ENCODE data around the gene PSMA4.

Gene PSMA4

DNA sequence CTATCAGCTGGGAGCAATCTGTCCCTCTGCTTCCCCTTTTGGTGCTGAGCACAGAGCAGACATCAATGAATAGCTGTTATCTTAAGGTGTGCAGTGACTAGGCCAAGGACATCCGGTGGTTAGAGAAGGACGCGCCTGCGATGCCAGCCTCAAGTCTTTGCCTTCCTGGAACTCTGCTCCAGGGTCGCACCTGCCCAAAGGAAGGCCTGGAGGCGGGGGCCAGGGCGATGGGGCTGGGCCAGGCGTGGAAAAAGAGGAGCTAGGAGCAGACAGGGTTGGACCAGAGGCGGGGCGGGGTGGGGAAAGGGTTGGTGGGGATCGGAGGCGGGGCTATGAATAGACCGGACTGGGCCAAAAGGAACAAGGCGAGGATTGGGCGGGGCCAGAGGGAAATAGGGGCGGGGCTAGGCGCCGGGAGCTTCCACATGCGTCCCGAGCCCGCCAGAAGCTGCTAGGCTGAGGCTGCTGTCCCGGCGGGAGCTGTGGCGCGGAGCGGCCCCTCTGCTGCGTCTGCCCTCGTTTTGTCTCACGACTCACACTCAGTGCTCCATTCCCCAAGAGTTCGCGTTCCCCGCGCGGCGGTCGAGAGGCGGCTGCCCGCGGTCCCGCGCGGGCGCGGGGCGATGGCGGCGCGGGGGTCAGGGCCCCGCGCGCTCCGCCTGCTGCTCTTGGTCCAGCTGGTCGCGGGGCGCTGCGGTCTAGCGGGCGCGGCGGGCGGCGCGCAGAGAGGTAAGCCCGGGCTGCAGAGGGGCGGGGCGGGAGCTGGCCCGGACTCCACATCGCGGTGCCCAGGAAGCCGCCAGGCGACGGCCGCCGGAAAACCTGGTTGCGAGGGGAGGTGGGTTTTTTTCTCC lies 25.1 kb downstream of the PSMA4 start, which contains the start of gene CHRNA5:
CHRNA5 (plus strand) TSS at position 424 of the 854 bp plus-strand sequence; CDS start at position 624, 200 bp downstream.
- TF ChIP-seq, protein P1, sequence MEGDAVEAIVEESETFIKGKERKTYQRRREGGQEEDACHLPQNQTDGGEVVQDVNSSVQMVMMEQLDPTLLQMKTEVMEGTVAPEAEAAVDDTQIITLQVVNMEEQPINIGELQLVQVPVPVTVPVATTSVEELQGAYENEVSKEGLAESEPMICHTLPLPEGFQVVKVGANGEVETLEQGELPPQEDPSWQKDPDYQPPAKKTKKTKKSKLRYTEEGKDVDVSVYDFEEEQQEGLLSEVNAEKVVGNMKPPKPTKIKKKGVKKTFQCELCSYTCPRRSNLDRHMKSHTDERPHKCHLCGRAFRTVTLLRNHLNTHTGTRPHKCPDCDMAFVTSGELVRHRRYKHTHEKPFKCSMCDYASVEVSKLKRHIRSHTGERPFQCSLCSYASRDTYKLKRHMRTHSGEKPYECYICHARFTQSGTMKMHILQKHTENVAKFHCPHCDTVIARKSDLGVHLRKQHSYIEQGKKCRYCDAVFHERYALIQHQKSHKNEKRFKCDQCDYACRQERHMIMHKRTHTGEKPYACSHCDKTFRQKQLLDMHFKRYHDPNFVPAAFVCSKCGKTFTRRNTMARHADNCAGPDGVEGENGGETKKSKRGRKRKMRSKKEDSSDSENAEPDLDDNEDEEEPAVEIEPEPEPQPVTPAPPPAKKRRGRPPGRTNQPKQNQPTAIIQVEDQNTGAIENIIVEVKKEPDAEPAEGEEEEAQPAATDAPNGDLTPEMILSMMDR (IDR thresholded peaks at IDR 0.05; ENCODE audit: insufficient read depth, low read depth, low read length, missing control alignments): no peak
- DNase-seq (ENCODE audit: low read depth): peak; percentile 94
- peak within 1 kb of the TSS; percentile 71 for H3K4me3 ChIP-seq (ENCODE audit: low read length)

DNA sequence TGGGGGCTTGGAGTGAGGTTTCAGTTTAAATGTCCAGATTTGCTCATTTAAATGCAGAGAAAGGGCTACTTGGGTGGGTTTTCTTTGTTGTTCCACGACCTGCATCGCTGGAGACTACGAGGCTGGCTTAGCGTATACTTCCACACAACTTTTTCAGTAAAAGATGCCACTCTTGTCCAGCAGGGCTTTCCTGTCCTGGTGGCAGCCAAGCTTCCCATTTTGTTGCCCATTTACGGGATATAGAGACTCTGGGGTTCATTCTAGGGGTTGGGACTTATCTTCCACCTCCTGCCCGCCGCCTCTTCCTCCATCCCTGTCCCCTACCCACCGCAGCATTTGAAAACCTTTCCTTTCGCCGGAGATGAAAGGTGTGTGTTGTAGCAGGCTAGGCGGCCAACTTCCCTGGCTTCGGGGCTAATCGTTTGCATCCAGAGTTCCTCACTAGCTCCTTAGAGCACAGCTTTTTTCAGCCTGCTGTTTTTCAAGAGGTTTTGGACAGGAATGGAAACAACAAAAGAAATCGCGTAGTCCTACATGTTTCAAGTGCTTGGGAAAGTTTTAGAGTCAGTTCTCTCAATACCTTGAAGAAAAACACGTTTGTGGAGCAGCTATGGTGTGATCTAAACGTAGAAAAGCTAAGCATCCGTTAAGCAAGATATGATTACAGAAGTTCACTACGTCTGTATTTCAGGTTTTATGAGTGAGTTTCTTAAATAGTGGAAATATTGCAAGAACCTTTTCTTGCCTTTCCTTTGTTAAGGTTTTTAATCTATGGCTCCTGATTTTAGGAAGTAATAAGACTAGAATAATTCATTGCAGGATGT lies 25.9 kb downstream of the PSMA4 start:
- peak; percentile 30 for DNase-seq (ENCODE audit: low read depth)
- TF ChIP-seq, protein P1 (IDR thresholded peaks at IDR 0.05; ENCODE audit: insufficient read depth, low read depth, low read length, missing control alignments): peak; percentile 40
- H3K4me3 ChIP-seq (ENCODE audit: low read length): peak overlapping the region; percentile 71

DNA sequence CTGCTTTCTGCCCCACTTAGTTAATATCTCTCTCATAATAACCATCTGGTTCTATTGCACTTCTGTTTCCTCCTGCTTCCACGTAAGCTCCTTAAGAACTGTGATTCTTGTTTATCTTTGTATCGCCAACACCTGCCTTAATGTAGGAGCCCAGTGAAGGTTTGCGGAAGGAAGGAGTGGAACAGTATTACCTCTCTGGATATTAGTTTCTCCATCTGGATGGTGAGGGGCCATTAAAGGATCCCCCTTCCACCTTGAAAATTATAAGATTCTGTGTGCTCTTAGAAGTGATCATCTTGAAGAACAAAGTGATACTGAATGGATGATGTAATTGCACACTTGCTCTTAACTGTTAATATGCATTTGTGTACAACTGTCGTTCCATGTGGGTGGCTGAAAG lies 27.3 kb downstream of the PSMA4 start:
- DNase-seq (ENCODE audit: low read depth): no peak
- H3K4me3 ChIP-seq (ENCODE audit: low read length): no peak overlapping the region
- TF ChIP-seq, protein P1 (IDR thresholded peaks at IDR 0.05; ENCODE audit: insufficient read depth, low read depth, low read length, missing control alignments): no peak

DNA sequence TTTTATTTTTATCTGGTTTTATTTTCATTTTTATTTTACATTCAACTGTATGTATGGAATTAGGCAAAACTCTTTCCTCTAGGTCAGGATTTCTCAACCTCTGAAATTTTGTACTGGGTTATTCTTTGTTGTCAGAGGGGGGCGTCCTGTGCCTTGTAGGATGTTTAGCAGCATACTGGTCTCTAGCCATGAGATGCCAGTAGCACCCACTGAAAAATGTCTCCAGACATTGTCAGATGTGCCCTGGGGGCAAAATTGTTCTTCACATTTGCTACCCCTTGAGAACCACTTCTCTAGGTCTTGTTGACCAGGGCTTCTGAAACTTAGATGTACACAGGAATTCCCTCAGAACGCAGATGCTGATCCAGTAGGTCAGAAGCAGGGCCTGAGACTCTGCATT lies 30.5 kb downstream of the PSMA4 start:
- DNase-seq (ENCODE audit: low read depth): no peak
- TF ChIP-seq, protein P1 (IDR thresholded peaks at IDR 0.05; ENCODE audit: insufficient read depth, low read depth, low read length, missing control alignments): no peak
- H3K4me3 ChIP-seq (ENCODE audit: low read length): no peak overlapping the region

DNA sequence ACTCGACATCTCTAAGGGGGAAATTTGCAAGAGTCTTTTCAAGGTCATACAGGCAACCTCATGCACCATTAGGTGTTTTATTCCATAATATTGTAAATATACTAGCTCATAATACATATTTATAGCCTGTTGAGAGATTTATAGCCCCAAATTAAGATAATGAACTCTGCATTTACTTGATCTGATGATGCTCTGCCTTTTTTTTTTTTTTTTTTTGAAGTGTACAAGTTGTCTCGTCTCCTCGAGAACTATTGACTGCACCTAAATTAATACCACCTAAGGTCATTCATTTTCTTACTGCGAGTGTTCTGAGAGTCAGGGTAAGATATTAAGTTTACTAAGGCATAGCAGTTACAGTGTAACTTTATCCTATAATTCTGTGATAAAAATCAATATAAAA lies 31.1 kb downstream of the PSMA4 start:
- DNase-seq (ENCODE audit: low read depth): no peak
- TF ChIP-seq, protein P1 (IDR thresholded peaks at IDR 0.05; ENCODE audit: insufficient read depth, low read depth, low read length, missing control alignments): no peak
- no peak overlapping the region for H3K4me3 ChIP-seq (ENCODE audit: low read length)

GRCh38 chr15:78573416-78573815 lies 33.2 kb downstream of the PSMA4 start:
- no peak for DNase-seq (ENCODE audit: low read depth)
- H3K4me3 ChIP-seq (ENCODE audit: low read length): no peak overlapping the region
- TF ChIP-seq, protein P1 (IDR thresholded peaks at IDR 0.05; ENCODE audit: insufficient read depth, low read depth, low read length, missing control alignments): no peak
